Urinary bladder (tissue), 4 donors: ENCODE measurements around the gene MAT2A. TPM values are rescaled to one million over a fixed set of nuclear protein-coding genes. Genes with fewer than 3 reads are reported as not detected.

Experiments used
- DNase-seq: peaks from one replicate; pipeline ENCODE4 v3.0.0-alpha.2; 2015; ENCODE audit errors: extremely low spot score
- H3K27ac ChIP-seq: one replicate; pipeline ENCODE4 v1.5.1; 2013; ENCODE audit warnings: low read depth, mild to moderate bottlenecking, moderate library complexity
- H3K36me3 ChIP-seq: one replicate; pipeline ENCODE4 v1.6.1; 2013; ENCODE audit warnings: mild to moderate bottlenecking, moderate library complexity; ENCODE audit not compliant: insufficient read depth
- H3K4me1 ChIP-seq: one replicate; pipeline ENCODE4 v1.6.1; 2013; ENCODE audit warnings: mild to moderate bottlenecking, moderate library complexity; ENCODE audit not compliant: insufficient read depth
- H3K4me3 ChIP-seq: one replicate; pipeline ENCODE4 v1.5.1; 2013; ENCODE audit warnings: low read depth, low read length
- WGBS: extraction: QIAGEN DNeasy Blood & Tissue Kit; methylation state at CpG from one replicate; pipeline ENCODE4 v1.1.7; 2013; 5-methylcytosine and 5-hydroxymethylcytosine counted together
- polyA plus RNA-seq: library from polyadenylated mRNA; stranded (reverse); fragments of 200-250 nt; gene quantifications from one replicate; pipeline ENCODE4 v1.2.3, GENCODE V29; 2013
- total RNA-seq: library from RNA; depleted of rRNA; stranded (reverse); fragments of >200 nt; gene quantifications from one replicate; pipeline ENCODE4 v1.2.3, GENCODE V29; 2014
- donor health status: healthy with polysubstance abuse.
- donor health status: healthy.

Gene MAT2A
- total RNA-seq = 94.8 TPM
- polyA plus RNA-seq = 242 TPM

DNA sequence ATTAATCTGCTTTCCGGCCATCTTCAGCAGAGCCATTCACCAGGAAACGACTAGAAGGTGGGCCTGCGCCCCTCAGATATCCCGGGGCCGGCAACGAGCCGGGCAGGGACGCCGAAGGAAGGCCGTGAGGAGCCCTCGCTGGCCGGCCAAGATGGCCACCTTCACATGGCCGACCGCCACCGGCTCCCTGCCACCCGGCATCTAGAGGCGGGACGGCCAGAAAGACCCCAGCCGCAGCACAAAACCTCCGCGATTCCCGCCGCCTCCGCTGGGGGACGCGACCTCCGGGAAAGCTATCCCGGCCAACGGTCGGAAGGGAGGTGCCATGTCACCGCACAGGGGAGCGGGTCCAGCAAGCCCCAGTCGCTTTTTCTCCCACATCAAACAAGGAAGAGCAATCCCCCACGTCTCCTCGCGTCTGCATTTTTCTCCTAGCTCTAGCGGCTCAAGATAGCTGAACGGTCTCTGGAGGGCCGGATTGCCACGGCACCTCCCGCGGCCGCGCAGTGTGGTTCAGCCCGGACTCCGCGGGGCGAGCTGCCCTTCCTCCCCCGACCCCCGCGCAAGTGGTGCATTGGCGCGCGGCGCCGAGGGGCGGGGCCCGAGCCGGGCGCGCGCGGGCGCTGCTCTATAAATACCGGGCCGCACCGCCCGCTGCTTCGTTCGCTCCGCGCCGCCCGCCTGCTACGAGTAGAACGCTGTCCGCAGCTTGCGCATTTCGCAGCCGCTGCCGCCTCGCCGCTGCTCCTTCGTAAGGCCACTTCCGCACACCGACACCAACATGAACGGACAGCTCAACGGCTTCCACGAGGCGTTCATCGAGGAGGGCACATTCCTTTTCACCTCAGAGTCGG is at the start of gene MAT2A:
MAT2A (plus strand) TSS at position 662 of the 854 bp plus-strand sequence; CDS start at position 782, 120 bp downstream.
- peak within 1 kb of the TSS; percentile 70 for H3K4me3 ChIP-seq
- WGBS = under 1% methylated on average over 92 of the region's 92 CpGs
- no peaks in the 10 kb centered on the region for H3K4me1 ChIP-seq
- peak within 1 kb of the TSS; percentile 96 for H3K27ac ChIP-seq
- DNase-seq = peak; percentile 91
- H3K36me3 ChIP-seq = no peaks in the 10 kb centered on the region

DNA sequence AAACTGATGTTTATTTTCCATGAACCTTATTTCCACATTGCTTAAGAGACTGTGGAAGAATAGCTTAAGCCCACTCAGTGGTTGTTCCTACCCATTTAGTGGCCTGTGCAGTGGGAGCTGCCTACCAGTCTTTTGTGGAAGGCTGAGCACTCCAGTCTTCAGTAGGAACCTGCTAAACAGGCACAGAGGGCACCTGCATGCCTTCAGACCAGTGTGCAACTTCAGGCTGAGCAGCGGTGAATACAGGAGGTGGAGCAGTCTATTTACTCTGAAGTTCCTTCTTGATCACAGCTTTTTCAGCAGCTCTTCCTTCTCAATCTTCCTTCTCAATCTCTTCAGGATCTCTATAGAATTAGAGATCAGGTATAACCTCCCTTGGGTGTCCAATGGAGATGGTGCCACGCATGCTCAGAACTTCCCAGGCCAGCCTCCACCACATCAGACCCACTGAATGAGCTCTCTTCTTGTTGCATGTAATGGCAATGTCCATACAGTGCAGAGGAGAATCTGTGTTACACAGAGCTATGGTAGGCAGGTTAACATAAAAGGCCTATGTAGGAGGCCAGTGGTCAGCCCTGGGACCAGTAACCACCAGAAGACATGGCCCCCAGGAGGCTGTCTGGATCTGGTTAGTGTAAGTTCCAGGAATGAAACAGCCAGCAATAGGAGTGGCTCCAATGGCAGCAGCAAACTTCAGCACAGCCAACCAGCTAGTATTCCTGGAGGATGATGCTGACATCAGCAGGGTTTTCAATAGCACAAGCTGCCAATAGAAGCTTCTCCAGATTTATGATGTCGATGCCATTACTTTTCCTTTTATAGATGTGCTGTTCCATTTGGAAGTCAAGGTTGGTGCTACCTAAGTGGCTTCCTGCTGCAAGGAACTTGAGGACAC is 47.9 kb upstream of the MAT2A start:
- no peak for DNase-seq
- Histone ChIP-seq H3K4me1 (no peaks in the 10 kb centered on the region), H3K36me3 (no peaks in the 10 kb centered on the region), H3K4me3 (no peak overlapping the region), H3K27ac (no peak overlapping the region)
- WGBS = 88% methylated on average over 3 of the region's 3 CpGs

GRCh38 chr2:85496436-85496835 is 42.5 kb upstream of the MAT2A start:
- no peak for DNase-seq
- Histone ChIP-seq H3K4me3 (no peak overlapping the region), H3K4me1 (no peaks in the 10 kb centered on the region), H3K27ac (no peak overlapping the region), H3K36me3 (no peaks in the 10 kb centered on the region)
- WGBS = 98% methylated on average over 1 of the region's 1 CpG

DNA sequence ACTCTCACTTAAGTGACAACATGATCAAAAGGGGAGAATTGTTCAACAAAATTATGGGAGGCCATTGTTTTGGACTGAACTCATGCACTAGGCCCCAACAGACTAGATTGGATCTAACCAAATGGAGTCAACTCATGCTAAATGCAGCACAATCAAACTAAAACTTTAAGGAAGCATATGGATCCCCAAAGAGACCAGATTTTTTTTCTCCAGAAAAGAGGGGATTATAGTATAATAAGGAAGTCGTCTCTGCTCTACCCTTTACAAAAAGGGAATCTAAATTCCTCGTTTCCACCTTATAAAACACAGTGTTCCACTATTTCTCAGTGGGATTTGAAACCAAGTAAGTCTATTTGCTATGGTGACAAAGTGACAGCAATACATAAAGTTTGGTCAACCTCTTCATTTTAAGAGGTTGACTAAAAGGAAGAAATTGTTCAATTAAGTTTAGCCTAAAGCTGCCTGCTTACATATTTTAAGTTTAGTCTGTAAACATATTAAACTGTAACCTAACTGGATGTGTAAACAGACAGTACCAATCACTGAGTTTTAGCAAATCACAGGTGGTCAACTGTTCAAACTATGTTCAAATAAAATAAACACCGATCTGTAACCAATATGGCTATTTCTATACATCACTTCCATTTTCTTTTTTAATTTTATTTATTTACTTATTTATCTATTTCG is 40.9 kb upstream of the MAT2A start:
- WGBS = 80% methylated on average over 4 of the region's 4 CpGs
- no peak for DNase-seq
- Histone ChIP-seq H3K27ac (no peak overlapping the region), H3K4me3 (no peak overlapping the region), H3K4me1 (no peaks in the 10 kb centered on the region), H3K36me3 (no peaks in the 10 kb centered on the region)

- no peaks in the 10 kb centered on the region for H3K4me1 ChIP-seq
- WGBS = 72% methylated on average over 3 of the region's 3 CpGs
- DNase-seq = no peak
Measured at GRCh38 chr2:85501248-85501647, 37.7 kb upstream of the MAT2A start.

GRCh38 chr2:85502720-85503119 is 36.2 kb upstream of the MAT2A start:
- no peak overlapping the region for H3K27ac ChIP-seq
- 78% methylated on average over 3 of the region's 3 CpGs for WGBS
- H3K36me3 ChIP-seq = no peaks in the 10 kb centered on the region
- no peak for DNase-seq
- H3K4me1 ChIP-seq = no peaks in the 10 kb centered on the region
- no peak overlapping the region for H3K4me3 ChIP-seq

More at GRCh38 chr2:85501248-85501647, 37.7 kb upstream of the MAT2A start:
- H3K27ac ChIP-seq = no peak overlapping the region
- H3K4me3 ChIP-seq = no peak overlapping the region
- no peaks in the 10 kb centered on the region for H3K36me3 ChIP-seq

GRCh38 chr2:85503168-85503850 is 35.7 kb upstream of the MAT2A start:
- H3K4me3 ChIP-seq = no peak overlapping the region
- 83% methylated on average over 17 of the region's 17 CpGs for WGBS
- H3K4me1 ChIP-seq = no peaks in the 10 kb centered on the region
- no peak overlapping the region for H3K27ac ChIP-seq
- no peaks in the 10 kb centered on the region for H3K36me3 ChIP-seq
- no peak for DNase-seq

- Histone ChIP-seq H3K36me3 (no peaks in the 10 kb centered on the region), H3K4me3 (no peak overlapping the region), H3K27ac (no peak overlapping the region), H3K4me1 (no peaks in the 10 kb centered on the region)
- 75% methylated on average over 18 of the region's 18 CpGs for WGBS
- DNase-seq = no peak
Measured at GRCh38 chr2:85503851-85504777, 34.9 kb upstream of the MAT2A start.

GRCh38 chr2:85504778-85505261 is 34.1 kb upstream of the MAT2A start:
- H3K4me3 ChIP-seq = no peak overlapping the region
- DNase-seq = no peak
- no peaks in the 10 kb centered on the region for H3K4me1 ChIP-seq
- no peak overlapping the region for H3K27ac ChIP-seq
- H3K36me3 ChIP-seq = no peaks in the 10 kb centered on the region
- 46% methylated on average over 3 of the region's 3 CpGs for WGBS

- Histone ChIP-seq H3K4me3 (no peak overlapping the region), H3K4me1 (no peaks in the 10 kb centered on the region), H3K36me3 (no peaks in the 10 kb centered on the region), H3K27ac (peak overlapping the region; percentile 33)
- WGBS = 90% methylated on average over 10 of the region's 10 CpGs
- DNase-seq = no peak
Measured at GRCh38 chr2:85505551-85506238, 33.3 kb upstream of the MAT2A start.

GRCh38 chr2:85506768-85507181 is 32.2 kb upstream of the MAT2A start:
- Histone ChIP-seq H3K36me3 (no peaks in the 10 kb centered on the region), H3K4me1 (no peaks in the 10 kb centered on the region), H3K27ac (peak overlapping the region; percentile 58), H3K4me3 (no peak overlapping the region)
- 31% methylated on average over 7 of the region's 7 CpGs for WGBS
- no peak for DNase-seq
